Thyroid gland (tissue), 4 donors: ENCODE data around the gene FPR2. TPM values are rescaled to one million over a fixed set of nuclear protein-coding genes. Genes with fewer than 3 reads are reported as not detected.

ENCODE experiments used
- DNase-seq, 2 donors: peaks; one replicate each; pipeline ENCODE4 v3.0.0-alpha.2; 2019
- H3K27ac ChIP-seq, 3 donors: fragments of 200-600 bp; sonication (generic); 1 replicate in 2 of 3; 2 replicates in 1 of 3; pipeline ENCODE4 v1.5.1; 2016 to 2019; ENCODE audit warnings: mild to moderate bottlenecking in 1 of 3, moderate library complexity in 1 of 3
- H3K27me3 ChIP-seq: fragments of 200-600 bp; sonication (generic); one replicate; pipeline ENCODE4 v1.5.1; 2019
- H3K36me3 ChIP-seq, 2 donors: fragments of 200-600 bp; sonication (generic); one replicate each; pipeline ENCODE4 v1.5.1; 2016 to 2019
- H3K4me1 ChIP-seq, 2 donors: fragments of 200-600 bp; sonication (generic); one replicate each; pipeline ENCODE4 v1.5.1; 2017 to 2019
- H3K4me3 ChIP-seq, 3 donors: fragments of 200-600 bp; sonication (generic); replicated peaks in 1 of 3; 1 replicate in 2 of 3; 2 replicates in 1 of 3; pipeline ENCODE4 v1.5.1; 2016; ENCODE audit warnings: mild to moderate bottlenecking in 1 of 3
- H3K9me3 ChIP-seq: fragments of 200-600 bp; sonication (generic); one replicate; pipeline ENCODE4 v1.5.1; 2017
- CTCF ChIP-seq, 6 experiments: fragments of 200-600 bp in 3 of 6; fragments of 450-650 bp in 3 of 6; sonication (generic) in 3 of 6; IDR thresholded peaks; one replicate each; pipeline ENCODE4 v1.5.1; 2016 to 2019; ENCODE audit warnings: antibody characterized with exemption in 6 of 6, mild to moderate bottlenecking in 2 of 6, inconsistent platforms in 1 of 6, moderate library complexity in 1 of 6
- POLR2A ChIP-seq, 2 donors: fragments of 450-650 bp; IDR thresholded peaks; one replicate each; pipeline ENCODE4 v1.6.1; 2017; ENCODE audit warnings: antibody characterized with exemption in 2 of 2, mild to moderate bottlenecking in 2 of 2, moderate library complexity in 1 of 2
- WGBS, 2 donors: methylation state at CpG; one replicate each; pipeline ENCODE4 v1.1.5; 2017; 5-methylcytosine and 5-hydroxymethylcytosine counted together
- intact Hi-C: fragments of 100-400 bp; cut with DNase I; formaldehyde crosslinking; loops from one replicate; pipeline ENCODE4 v1.15.1; 2023
- total RNA-seq, 4 donors: library from RNA; depleted of rRNA; stranded (reverse); fragments of >200 nt; gene quantifications; one replicate each; pipeline ENCODE4 v1.2.3, GENCODE V29; 2016

The FPR2 gene
- total RNA-seq, 4 donors from 2014 or later = 0.11 to 0.94 (median 0.39) TPM; not detected in 1

- Histone ChIP-seq H3K36me3 (no peaks in the 10 kb centered on the region), H3K27ac (no peak overlapping the region), H3K4me1 (no peaks in the 10 kb centered on the region), H3K9me3 (no peaks in the 10 kb centered on the region), H3K4me3 (no peak overlapping the region), H3K27me3 (no peaks in the 10 kb centered on the region)
- no peak for DNase-seq
- 55 to 86% methylated on average over 4 of the region's 4 CpGs for WGBS, 2 donors
- intact Hi-C loops = no loop called here
- TF ChIP-seq POLR2A (IDR thresholded peaks at IDR 0.05) = no peak
- no peak for TF ChIP-seq CTCF (IDR thresholded peaks at IDR 0.05)
Observed at GRCh38 chr19:51749979-51750378, 11.0 kb upstream of the FPR2 start.

GRCh38 chr19:51750400-51751094 lies 10.4 kb upstream of the FPR2 start:
- no peaks in the 10 kb centered on the region for H3K36me3 ChIP-seq
- 84 to 87% methylated on average over 7 of the region's 7 CpGs for WGBS, 2 donors
- no peak for TF ChIP-seq POLR2A (IDR thresholded peaks at IDR 0.05)
- TF ChIP-seq CTCF (IDR thresholded peaks at IDR 0.05) = no peak
- no peaks in the 10 kb centered on the region for H3K4me1 ChIP-seq
- no peak for DNase-seq
- H3K9me3 ChIP-seq = no peaks in the 10 kb centered on the region
- H3K4me3 ChIP-seq = no peak overlapping the region
- no peak overlapping the region for H3K27ac ChIP-seq
- intact Hi-C loops = no loop called here
- H3K27me3 ChIP-seq = no peaks in the 10 kb centered on the region

GRCh38 chr19:51751655-51752054 lies 9.3 kb upstream of the FPR2 start, which contains the start of gene FPR1:
FPR1 (minus strand) TSS chr19:51751878; CDS start chr19:51746994, 4,884 bp downstream.
- Histone ChIP-seq H3K27ac (no peak within 1 kb of the TSS), H3K4me3 (no peak within 1 kb of the TSS), H3K36me3 (no peaks in the 10 kb centered on the region), H3K27me3 (no peaks in the 10 kb centered on the region), H3K4me1 (no peaks in the 10 kb centered on the region), H3K9me3 (no peaks in the 10 kb centered on the region)
- WGBS, 2 donors = 55 to 84% methylated on average over 2 of the region's 2 CpGs
- intact Hi-C loops = no loop called here
- no peak for DNase-seq
- TF ChIP-seq CTCF (IDR thresholded peaks at IDR 0.05) = no peak
- TF ChIP-seq POLR2A (IDR thresholded peaks at IDR 0.05) = no peak

- 92% methylated on average over 6 of the region's 6 CpGs for WGBS, 2 donors
- no peak for TF ChIP-seq POLR2A (IDR thresholded peaks at IDR 0.05)
- TF ChIP-seq CTCF (IDR thresholded peaks at IDR 0.05) = no peak
- intact Hi-C loops = no loop called here
- Histone ChIP-seq H3K27me3 (no peaks in the 10 kb centered on the region), H3K9me3 (no peaks in the 10 kb centered on the region), H3K4me3 (no peak overlapping the region), H3K4me1 (no peaks in the 10 kb centered on the region), H3K36me3 (no peaks in the 10 kb centered on the region), H3K27ac (no peak overlapping the region)
- DNase-seq = no peak
Observed at GRCh38 chr19:51754109-51754508, 6.9 kb upstream of the FPR2 start.

- DNase-seq = no peak
- TF ChIP-seq POLR2A (IDR thresholded peaks at IDR 0.05) (no peak), CTCF (IDR thresholded peaks at IDR 0.05) (no peak)
- Histone ChIP-seq H3K27ac (no peak overlapping the region), H3K36me3 (no peaks in the 10 kb centered on the region), H3K4me1 (no peaks in the 10 kb centered on the region), H3K27me3 (no peaks in the 10 kb centered on the region), H3K4me3 (no peak overlapping the region), H3K9me3 (no peaks in the 10 kb centered on the region)
- 80 to 86% methylated on average over 4 of the region's 4 CpGs for WGBS, 2 donors
- intact Hi-C loops = no loop called here
Observed at GRCh38 chr19:51754770-51755169, 6.2 kb upstream of the FPR2 start.
